ENCODE measurements around the gene LACTB.

DNA sequence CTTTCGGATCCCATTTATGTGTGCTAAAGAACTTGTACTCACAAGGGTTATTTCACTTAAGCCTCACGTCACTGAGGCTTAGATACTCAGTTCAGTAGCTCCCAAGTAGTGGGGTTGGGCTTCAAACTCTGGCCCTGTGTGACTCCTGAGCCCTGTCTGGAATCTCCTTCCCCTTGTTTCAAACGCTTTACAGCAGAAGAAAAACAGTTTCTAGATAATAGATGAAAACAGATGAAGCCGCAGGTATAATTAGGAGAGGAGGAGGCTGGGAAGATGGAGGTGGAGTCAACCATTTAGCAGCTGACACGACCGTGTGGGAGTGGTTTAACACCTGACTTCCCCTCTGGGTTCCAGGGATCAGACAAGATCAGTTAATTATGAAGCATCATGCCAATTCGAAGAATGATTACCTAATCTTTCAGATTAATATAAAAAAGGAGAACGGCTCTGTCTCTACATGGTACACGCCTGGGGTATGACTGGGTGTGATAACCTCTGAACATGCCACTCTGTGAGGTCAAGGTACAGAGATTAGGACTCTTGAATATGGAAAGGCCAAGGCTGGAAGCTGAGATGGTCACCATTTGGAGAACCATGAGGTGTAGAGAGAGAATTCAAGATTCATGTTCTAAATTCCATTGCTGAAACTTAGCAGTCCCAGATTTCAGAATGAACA lies 48.0 kb upstream of the LACTB start:
- no peak for TF ChIP-seq EZH2 (IDR thresholded peaks at IDR 0.05)
- TF ChIP-seq POLR2AphosphoS5 (IDR thresholded peaks at IDR 0.05; ENCODE audit: borderline replicate concordance, low read depth, low read length): no peak
- TF ChIP-seq FOXP2 (optimal IDR thresholded peaks at IDR 0.05; ENCODE audit: control extremely low read depth, extremely low read length, insufficient read depth): no peak
